ENCODE results near the gene GALM. TPM values are rescaled to one million over a fixed set of nuclear protein-coding genes. Genes with fewer than 3 reads are reported as not detected.

The GALM gene
- total and polyA plus RNA-seq, 2 of the 13 experiments (the other 11 are each of a cell fraction or from before 2014, with no cell fraction given), result 65.5 to 90.0 TPM

DNA sequence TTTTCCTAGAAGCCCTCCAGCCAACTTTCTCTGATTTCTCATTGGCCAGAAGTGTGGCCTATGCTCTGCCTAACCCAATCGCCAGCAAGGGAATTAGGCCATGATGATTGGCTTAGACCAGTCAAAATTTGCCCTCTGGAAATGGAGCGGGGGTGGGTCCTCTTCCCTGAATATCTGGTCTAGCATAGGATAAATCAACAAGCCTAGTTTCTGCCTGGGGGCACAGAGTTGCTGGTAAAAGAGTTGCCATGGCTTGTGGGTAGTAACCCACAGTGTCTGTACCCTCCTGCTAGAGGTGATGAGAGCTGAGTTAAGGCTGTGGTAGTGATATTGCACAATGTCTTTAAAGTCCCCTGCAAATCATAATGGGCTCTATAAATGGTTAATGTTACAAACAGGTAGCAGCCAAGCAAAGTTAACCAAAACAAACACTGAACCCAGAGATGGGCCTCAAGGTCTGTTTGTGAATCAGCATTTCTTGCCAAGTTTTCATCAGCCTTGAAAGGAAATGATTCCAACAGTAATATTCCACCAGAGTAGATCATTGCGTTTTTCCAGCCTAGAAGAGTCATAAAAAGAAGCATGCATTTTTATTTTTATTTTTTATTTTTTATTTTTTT is 19.3 kb downstream of the GALM start (continued):
- TF ChIP-seq, protein P1, sequence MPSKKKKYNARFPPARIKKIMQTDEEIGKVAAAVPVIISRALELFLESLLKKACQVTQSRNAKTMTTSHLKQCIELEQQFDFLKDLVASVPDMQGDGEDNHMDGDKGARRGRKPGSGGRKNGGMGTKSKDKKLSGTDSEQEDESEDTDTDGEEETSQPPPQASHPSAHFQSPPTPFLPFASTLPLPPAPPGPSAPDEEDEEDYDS (CRISPR knock-in tag; IDR thresholded peaks at IDR 0.05), result no peak
- TF ChIP-seq, protein P2, sequence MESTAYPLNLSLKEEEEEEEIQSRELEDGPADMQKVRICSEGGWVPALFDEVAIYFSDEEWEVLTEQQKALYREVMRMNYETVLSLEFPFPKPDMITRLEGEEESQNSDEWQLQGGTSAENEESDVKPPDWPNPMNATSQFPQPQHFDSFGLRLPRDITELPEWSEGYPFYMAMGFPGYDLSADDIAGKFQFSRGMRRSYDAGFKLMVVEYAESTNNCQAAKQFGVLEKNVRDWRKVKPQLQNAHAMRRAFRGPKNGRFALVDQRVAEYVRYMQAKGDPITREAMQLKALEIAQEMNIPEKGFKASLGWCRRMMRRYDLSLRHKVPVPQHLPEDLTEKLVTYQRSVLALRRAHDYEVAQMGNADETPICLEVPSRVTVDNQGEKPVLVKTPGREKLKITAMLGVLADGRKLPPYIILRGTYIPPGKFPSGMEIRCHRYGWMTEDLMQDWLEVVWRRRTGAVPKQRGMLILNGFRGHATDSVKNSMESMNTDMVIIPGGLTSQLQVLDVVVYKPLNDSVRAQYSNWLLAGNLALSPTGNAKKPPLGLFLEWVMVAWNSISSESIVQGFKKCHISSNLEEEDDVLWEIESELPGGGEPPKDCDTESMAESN (CRISPR knock-in tag; conservative IDR thresholded peaks at IDR 0.05), result no peak
- 0 out of 2 replicates have a peak, but pooled peaks have one; percentile 53 for TF ChIP-seq ZNF205 (CRISPR knock-in tag; IDR thresholded peaks at IDR 0.05)
- TF ChIP-seq, protein P3, sequence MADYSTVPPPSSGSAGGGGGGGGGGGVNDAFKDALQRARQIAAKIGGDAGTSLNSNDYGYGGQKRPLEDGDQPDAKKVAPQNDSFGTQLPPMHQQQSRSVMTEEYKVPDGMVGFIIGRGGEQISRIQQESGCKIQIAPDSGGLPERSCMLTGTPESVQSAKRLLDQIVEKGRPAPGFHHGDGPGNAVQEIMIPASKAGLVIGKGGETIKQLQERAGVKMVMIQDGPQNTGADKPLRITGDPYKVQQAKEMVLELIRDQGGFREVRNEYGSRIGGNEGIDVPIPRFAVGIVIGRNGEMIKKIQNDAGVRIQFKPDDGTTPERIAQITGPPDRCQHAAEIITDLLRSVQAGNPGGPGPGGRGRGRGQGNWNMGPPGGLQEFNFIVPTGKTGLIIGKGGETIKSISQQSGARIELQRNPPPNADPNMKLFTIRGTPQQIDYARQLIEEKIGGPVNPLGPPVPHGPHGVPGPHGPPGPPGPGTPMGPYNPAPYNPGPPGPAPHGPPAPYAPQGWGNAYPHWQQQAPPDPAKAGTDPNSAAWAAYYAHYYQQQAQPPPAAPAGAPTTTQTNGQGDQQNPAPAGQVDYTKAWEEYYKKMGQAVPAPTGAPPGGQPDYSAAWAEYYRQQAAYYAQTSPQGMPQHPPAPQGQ (CRISPR knock-in tag; IDR thresholded peaks at IDR 0.05; ENCODE audit: borderline replicate concordance), result no peak
- TF ChIP-seq HOXA3 (CRISPR knock-in tag; IDR thresholded peaks at IDR 0.05), result no peak; the same call in none of the 2 replicates
- 0 out of 2 replicates have a peak, but pooled peaks have one; percentile 13 for TF ChIP-seq NR2C2 (CRISPR knock-in tag; IDR thresholded peaks at IDR 0.05; ENCODE audit: borderline replicate concordance)
- no peak for TF ChIP-seq ZNF816 (CRISPR knock-in tag; IDR thresholded peaks at IDR 0.05; ENCODE audit: borderline replicate concordance)
- no peak for TF ChIP-seq ZNF746 (CRISPR knock-in tag; IDR thresholded peaks at IDR 0.05)
- TF ChIP-seq TP53 (CRISPR knock-in tag; conservative IDR thresholded peaks at IDR 0.05), result no peak
- TF ChIP-seq, protein P4, sequence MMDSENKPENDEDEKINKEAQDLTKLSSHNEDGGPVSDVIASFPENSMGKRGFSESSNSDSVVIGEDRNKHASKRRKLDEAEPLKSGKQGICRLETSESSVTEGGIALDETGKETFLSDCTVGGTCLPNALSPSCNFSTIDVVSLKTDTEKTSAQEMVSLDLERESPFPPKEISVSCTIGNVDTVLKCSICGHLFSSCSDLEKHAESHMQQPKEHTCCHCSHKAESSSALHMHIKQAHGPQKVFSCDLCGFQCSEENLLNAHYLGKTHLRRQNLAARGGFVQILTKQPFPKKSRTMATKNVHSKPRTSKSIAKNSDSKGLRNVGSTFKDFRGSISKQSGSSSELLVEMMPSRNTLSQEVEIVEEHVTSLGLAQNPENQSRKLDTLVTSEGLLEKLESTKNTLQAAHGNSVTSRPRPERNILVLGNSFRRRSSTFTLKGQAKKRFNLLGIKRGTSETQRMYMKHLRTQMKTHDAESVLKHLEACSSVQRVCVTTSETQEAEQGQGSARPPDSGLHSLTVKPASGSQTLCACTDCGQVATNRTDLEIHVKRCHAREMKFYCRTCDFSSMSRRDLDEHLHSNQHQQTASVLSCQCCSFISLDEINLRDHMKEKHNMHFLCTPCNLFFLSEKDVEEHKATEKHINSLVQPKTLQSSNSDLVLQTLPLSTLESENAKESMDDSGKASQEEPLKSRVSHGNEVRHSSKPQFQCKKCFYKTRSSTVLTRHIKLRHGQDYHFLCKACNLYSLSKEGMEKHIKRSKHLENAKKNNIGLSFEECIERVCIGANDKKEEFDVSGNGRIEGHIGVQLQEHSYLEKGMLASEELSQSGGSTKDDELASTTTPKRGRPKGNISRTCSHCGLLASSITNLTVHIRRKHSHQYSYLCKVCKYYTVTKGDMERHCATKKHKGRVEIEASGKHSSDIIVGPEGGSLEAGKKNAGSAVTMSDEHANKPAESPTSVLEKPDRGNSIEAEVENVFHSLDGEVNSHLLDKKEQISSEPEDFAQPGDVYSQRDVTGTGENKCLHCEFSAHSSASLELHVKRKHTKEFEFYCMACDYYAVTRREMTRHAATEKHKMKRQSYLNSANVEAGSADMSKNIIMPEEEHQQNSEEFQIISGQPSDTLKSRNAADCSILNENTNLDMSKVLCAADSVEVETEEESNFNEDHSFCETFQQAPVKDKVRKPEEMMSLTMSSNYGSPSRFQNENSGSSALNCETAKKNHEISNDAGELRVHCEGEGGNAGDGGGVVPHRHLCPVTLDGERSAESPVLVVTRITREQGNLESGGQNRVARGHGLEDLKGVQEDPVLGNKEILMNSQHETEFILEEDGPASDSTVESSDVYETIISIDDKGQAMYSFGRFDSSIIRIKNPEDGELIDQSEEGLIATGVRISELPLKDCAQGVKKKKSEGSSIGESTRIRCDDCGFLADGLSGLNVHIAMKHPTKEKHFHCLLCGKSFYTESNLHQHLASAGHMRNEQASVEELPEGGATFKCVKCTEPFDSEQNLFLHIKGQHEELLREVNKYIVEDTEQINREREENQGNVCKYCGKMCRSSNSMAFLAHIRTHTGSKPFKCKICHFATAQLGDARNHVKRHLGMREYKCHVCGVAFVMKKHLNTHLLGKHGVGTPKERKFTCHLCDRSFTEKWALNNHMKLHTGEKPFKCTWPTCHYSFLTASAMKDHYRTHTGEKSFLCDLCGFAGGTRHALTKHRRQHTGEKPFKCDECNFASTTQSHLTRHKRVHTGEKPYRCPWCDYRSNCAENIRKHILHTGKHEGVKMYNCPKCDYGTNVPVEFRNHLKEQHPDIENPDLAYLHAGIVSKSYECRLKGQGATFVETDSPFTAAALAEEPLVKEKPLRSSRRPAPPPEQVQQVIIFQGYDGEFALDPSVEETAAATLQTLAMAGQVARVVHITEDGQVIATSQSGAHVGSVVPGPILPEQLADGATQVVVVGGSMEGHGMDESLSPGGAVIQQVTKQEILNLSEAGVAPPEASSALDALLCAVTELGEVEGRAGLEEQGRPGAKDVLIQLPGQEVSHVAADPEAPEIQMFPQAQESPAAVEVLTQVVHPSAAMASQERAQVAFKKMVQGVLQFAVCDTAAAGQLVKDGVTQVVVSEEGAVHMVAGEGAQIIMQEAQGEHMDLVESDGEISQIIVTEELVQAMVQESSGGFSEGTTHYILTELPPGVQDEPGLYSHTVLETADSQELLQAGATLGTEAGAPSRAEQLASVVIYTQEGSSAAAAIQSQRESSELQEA (CRISPR knock-in tag; IDR thresholded peaks at IDR 0.05; ENCODE audit: not compliant biosample characterization), result no peak
- TF ChIP-seq TARDBP (CRISPR knock-in tag; IDR thresholded peaks at IDR 0.05), result no peak; the same call in 1 of the 2 replicates
- 0 out of 2 replicates have a peak, but pooled peaks have one; percentile 24 for TF ChIP-seq CBX5 (CRISPR knock-in tag; IDR thresholded peaks at IDR 0.05; ENCODE audit: borderline replicate concordance)
- peak; percentile 99 for TF ChIP-seq CEBPB (IDR thresholded peaks at IDR 0.05; ENCODE audit: borderline replicate concordance, low read depth, low read length)
- no peak for TF ChIP-seq EED (CRISPR knock-in tag; IDR thresholded peaks at IDR 0.05)
- TF ChIP-seq DMAP1 (CRISPR knock-in tag; IDR thresholded peaks at IDR 0.05), result no peak
- TF ChIP-seq HDAC1 (CRISPR knock-in tag; IDR thresholded peaks at IDR 0.05), result peak; percentile 65
- no peak for TF ChIP-seq ZNF335 (CRISPR knock-in tag; IDR thresholded peaks at IDR 0.05)
- peak; percentile 53; the same call in 1 of the 2 replicates for TF ChIP-seq NFE2L2 (IDR thresholded peaks at IDR 0.05; ENCODE audit: low read length)

Data from HepG2 (cell line).